Muscle layer of colon (tissue), 2 donors: ENCODE results near the gene TSPAN17.

Experiments used
- H3K27ac ChIP-seq: one replicate; pipeline ENCODE4 v1.7.0; 2013; ENCODE audit warnings: low read depth, mild to moderate bottlenecking, low read length, moderate library complexity
- H3K27me3 ChIP-seq, 2 donors: one replicate each; pipeline ENCODE4 v1.7.0; 2013; ENCODE audit warnings: low read length in 2 of 2, mild to moderate bottlenecking in 2 of 2; ENCODE audit not compliant: insufficient read depth in 2 of 2, control insufficient read depth in 1 of 2
- H3K36me3 ChIP-seq: one replicate; pipeline ENCODE4 v1.7.0; 2013; ENCODE audit warnings: mild to moderate bottlenecking, low read length; ENCODE audit not compliant: insufficient read depth
- H3K4me1 ChIP-seq: one replicate; pipeline ENCODE4 v1.7.0; 2013; ENCODE audit warnings: mild to moderate bottlenecking, low read length; ENCODE audit not compliant: insufficient read depth
- H3K4me3 ChIP-seq, 2 donors: one replicate each; pipeline ENCODE4 v1.7.0; 2013; ENCODE audit warnings: low read length in 2 of 2, low read depth in 1 of 2, mild to moderate bottlenecking in 1 of 2, moderate library complexity in 1 of 2
- H3K9ac ChIP-seq: one replicate; pipeline ENCODE4 v1.7.0; 2013; ENCODE audit warnings: low read length
- H3K9me3 ChIP-seq: one replicate; pipeline ENCODE4 v1.7.0; 2013; ENCODE audit warnings: mild to moderate bottlenecking, low read length
- donor health status: abdominal sarcoma.
- donor health status: Adenocarcinoma of cecum.

The TSPAN17 gene

GRCh38 chr5:176664479-176664878, 17.2 kb downstream of the TSPAN17 start:
- H3K27ac ChIP-seq = no peak overlapping the region
- no peak overlapping the region for H3K9ac ChIP-seq
- no peaks in the 10 kb centered on the region for H3K4me1 ChIP-seq
- H3K27me3 ChIP-seq = peaks cover 5 to 15% of the 10 kb centered on the region in 2 donors
- no peaks in the 10 kb centered on the region for H3K36me3 ChIP-seq
- H3K9me3 ChIP-seq = no peaks in the 10 kb centered on the region
- no peak overlapping the region for H3K4me3 ChIP-seq

GRCh38 chr5:176664886-176665285, 17.6 kb downstream of the TSPAN17 start:
- H3K27me3 ChIP-seq = peaks cover 5 to 18% of the 10 kb centered on the region in 2 donors

GRCh38 chr5:176665517-176665916, 18.2 kb downstream of the TSPAN17 start:
- H3K9ac ChIP-seq = no peak overlapping the region
- H3K36me3 ChIP-seq = no peaks in the 10 kb centered on the region
- H3K27me3 ChIP-seq = peaks cover 5 to 24% of the 10 kb centered on the region in 2 donors
- no peaks in the 10 kb centered on the region for H3K9me3 ChIP-seq
- H3K4me1 ChIP-seq = no peaks in the 10 kb centered on the region
- H3K4me3 ChIP-seq = no peak overlapping the region
- no peak overlapping the region for H3K27ac ChIP-seq

More at GRCh38 chr5:176664886-176665285, 17.6 kb downstream of the TSPAN17 start:
- Histone ChIP-seq H3K27ac (no peak overlapping the region), H3K9ac (no peak overlapping the region), H3K4me1 (no peaks in the 10 kb centered on the region), H3K36me3 (no peaks in the 10 kb centered on the region), H3K9me3 (no peaks in the 10 kb centered on the region), H3K4me3 (no peak overlapping the region)

GRCh38 chr5:176667637-176668036, 20.4 kb downstream of the TSPAN17 start:
- H3K4me1 ChIP-seq = no peaks in the 10 kb centered on the region
- no peaks in the 10 kb centered on the region for H3K9me3 ChIP-seq
- H3K27ac ChIP-seq = no peak overlapping the region
- peaks cover 5 to 23% of the 10 kb centered on the region in 2 donors for H3K27me3 ChIP-seq
- no peak overlapping the region for H3K4me3 ChIP-seq
- no peaks in the 10 kb centered on the region for H3K36me3 ChIP-seq
- H3K9ac ChIP-seq = no peak overlapping the region

- Histone ChIP-seq H3K9ac (no peak overlapping the region), H3K9me3 (no peaks in the 10 kb centered on the region), H3K4me1 (no peaks in the 10 kb centered on the region), H3K4me3 (no peak overlapping the region), H3K36me3 (no peaks in the 10 kb centered on the region), H3K27me3 (peaks cover 0 to 14% of the 10 kb centered on the region in 2 donors), H3K27ac (no peak overlapping the region)
Measured at GRCh38 chr5:176670449-176670848, 23.2 kb downstream of the TSPAN17 start.

- H3K27me3 ChIP-seq = peaks cover 0 to 10% of the 10 kb centered on the region in 2 donors
- H3K9me3 ChIP-seq = no peaks in the 10 kb centered on the region
- no peaks in the 10 kb centered on the region for H3K36me3 ChIP-seq
- H3K27ac ChIP-seq = no peak overlapping the region
- no peaks in the 10 kb centered on the region for H3K4me1 ChIP-seq
- H3K9ac ChIP-seq = no peak overlapping the region
- no peak overlapping the region for H3K4me3 ChIP-seq
Measured at GRCh38 chr5:176671399-176671798, 24.1 kb downstream of the TSPAN17 start.

GRCh38 chr5:176671890-176672747, 24.8 kb downstream of the TSPAN17 start:
- H3K36me3 ChIP-seq = no peaks in the 10 kb centered on the region
- no peaks in the 10 kb centered on the region for H3K4me1 ChIP-seq
- no peak overlapping the region for H3K4me3 ChIP-seq
- no peaks in the 10 kb centered on the region for H3K9me3 ChIP-seq
- no peak overlapping the region for H3K27ac ChIP-seq
- H3K9ac ChIP-seq = no peak overlapping the region
- peaks cover 0 to 10% of the 10 kb centered on the region in 2 donors for H3K27me3 ChIP-seq

GRCh38 chr5:176673651-176674583, 26.6 kb downstream of the TSPAN17 start:
- Histone ChIP-seq H3K27me3 (peaks cover 0 to 10% of the 10 kb centered on the region in 2 donors), H3K9me3 (no peaks in the 10 kb centered on the region)

GRCh38 chr5:176674799-176675198, 27.5 kb downstream of the TSPAN17 start:
- Histone ChIP-seq H3K4me3 (no peak overlapping the region), H3K9me3 (no peaks in the 10 kb centered on the region), H3K27ac (no peak overlapping the region), H3K36me3 (no peaks in the 10 kb centered on the region), H3K9ac (no peak overlapping the region), H3K4me1 (no peaks in the 10 kb centered on the region), H3K27me3 (peaks cover 4 to 14% of the 10 kb centered on the region in 2 donors)

More at GRCh38 chr5:176673651-176674583, 26.6 kb downstream of the TSPAN17 start:
- H3K36me3 ChIP-seq = no peaks in the 10 kb centered on the region
- no peaks in the 10 kb centered on the region for H3K4me1 ChIP-seq
- no peak overlapping the region for H3K4me3 ChIP-seq
- no peak overlapping the region for H3K9ac ChIP-seq
- no peak overlapping the region for H3K27ac ChIP-seq

- H3K4me1 ChIP-seq = no peaks in the 10 kb centered on the region
- no peak overlapping the region for H3K27ac ChIP-seq
- no peak overlapping the region for H3K4me3 ChIP-seq
- H3K9ac ChIP-seq = no peak overlapping the region
- H3K36me3 ChIP-seq = no peaks in the 10 kb centered on the region
- H3K9me3 ChIP-seq = no peaks in the 10 kb centered on the region
- peaks cover 4 to 15% of the 10 kb centered on the region in 2 donors for H3K27me3 ChIP-seq
Measured at GRCh38 chr5:176675676-176676360, 28.5 kb downstream of the TSPAN17 start.

GRCh38 chr5:176676361-176676824, 29.1 kb downstream of the TSPAN17 start:
- no peak overlapping the region for H3K9ac ChIP-seq
- H3K36me3 ChIP-seq = no peaks in the 10 kb centered on the region
- no peak overlapping the region for H3K4me3 ChIP-seq
- peaks cover 4 to 17% of the 10 kb centered on the region in 2 donors for H3K27me3 ChIP-seq
- H3K9me3 ChIP-seq = no peaks in the 10 kb centered on the region
- no peak overlapping the region for H3K27ac ChIP-seq
- no peaks in the 10 kb centered on the region for H3K4me1 ChIP-seq
